Mesenteric fat pad (tissue), 1 donor: ENCODE measurements around the gene AGO3. TPM values are rescaled to one million over a fixed set of nuclear protein-coding genes. Genes with fewer than 3 reads are reported as not detected.
"Not testable (repeated sequence)": the region's sequence is repeated elsewhere in the genome, so short reads cannot be mapped to it uniquely, and the experiment has no call there.

Source experiments
- DNase-seq: peaks from one replicate; pipeline ENCODE4 v3.0.0-alpha.2; 2020; ENCODE audit warnings: low spot score
- total RNA-seq: library from RNA; stranded (reverse); fragmentation: NEBNext Ultra II Directional; extraction: Animal tissue kit (Norgen Biotek cat#: 25700); gene quantifications from one replicate; pipeline ENCODE4 v1.2.1, GENCODE V29; 2021
- donor health status: DM: yes; HTN: yes; CAD: no.

Gene AGO3
- total RNA-seq, 1 donor from 2014 or later = 45.7 TPM

- DNase-seq = no peak
Observed at GRCh38 chr1:35924838-35925237, 6.1 kb upstream of the AGO3 start.

DNA sequence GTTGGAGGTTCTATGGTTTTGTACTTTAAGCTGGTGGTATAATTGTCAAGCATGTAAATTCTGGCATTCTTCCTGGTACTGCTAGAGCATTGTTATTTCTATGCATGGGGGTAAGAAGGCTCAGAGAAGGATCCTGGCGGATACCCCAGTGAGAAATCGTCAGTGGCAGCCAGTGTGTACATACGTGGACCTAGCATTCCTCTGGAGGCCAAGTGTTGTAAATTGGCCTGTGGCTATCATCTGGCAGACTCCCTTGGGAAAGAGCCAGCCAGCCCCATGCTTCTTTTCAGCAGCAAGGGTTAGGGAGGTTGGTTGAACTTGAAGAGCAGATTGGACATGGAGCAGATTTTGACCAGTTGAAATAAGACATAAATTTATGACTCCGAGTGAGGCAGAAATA, 5.2 kb upstream of the AGO3 start:
- DNase-seq = no peak

- no peak for DNase-seq
Observed at GRCh38 chr1:35927472-35927871, 3.4 kb upstream of the AGO3 start.

GRCh38 chr1:35929730-35930592, 944 bp upstream of the AGO3 start:
- no peak for DNase-seq

GRCh38 chr1:35931446-35932157, 697 bp downstream of the AGO3 start:
- no peak for DNase-seq

- no peak for DNase-seq
Observed at GRCh38 chr1:35932158-35932636, 1.3 kb downstream of the AGO3 start.

DNA sequence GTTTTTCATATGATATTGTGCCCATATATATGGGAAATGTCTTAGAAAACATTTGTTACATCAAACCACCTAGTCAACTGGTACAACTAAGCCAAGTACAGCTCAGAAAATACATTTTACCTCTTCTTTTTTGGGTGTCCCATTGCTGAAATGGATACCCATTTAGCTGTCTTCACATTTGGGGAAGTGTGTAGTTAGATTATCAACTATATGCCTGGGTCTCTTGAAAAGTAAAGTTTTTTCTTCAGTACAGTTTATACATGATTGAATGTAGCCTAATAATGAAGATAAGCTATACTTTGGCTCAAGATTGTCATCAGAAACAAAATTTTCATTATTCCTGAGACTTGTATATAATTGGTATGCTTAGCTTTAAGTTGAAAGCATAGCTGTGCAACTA, 2.0 kb downstream of the AGO3 start:
- no peak for DNase-seq

- DNase-seq = no peak
Observed at GRCh38 chr1:35935442-35936388, 4.8 kb downstream of the AGO3 start.

DNA sequence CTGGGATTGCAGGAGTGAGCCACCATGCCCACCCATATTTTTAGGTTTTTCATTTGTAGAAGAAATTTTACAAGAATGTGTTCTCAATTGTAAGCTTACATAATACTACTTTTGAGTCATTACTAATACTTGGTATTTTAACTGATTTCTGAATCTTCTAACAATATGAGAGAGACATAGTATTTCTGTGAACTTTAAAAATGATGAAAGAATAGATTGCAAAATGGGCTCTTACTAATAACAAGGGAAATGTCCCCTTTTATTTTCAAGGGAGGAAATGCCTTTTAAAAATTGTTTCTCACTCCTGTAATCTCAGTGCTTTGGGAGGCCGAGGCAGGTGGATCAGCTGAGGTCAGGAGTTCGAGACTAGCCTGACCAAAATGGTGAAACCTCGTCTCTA, 5.9 kb downstream of the AGO3 start:
- DNase-seq = no peak

DNA sequence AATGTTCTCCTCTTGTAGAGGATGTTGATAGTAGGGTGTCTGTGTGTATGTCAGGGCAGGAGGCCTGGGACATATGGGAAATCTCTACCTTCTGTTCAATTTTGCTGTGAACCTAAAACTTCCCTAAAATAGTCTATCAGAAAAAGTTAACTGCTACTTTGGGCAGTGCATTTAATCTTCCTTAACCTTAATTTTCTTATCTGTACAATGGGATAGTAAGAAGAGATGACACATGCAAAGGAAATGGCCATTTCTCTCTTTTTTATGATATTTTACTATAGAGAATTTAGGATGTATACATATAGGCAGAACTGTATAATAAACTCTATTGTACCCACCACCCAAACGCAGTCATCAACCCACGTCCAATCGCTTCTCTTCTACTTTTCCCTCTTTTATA, 8.6 kb downstream of the AGO3 start:
- no peak for DNase-seq

GRCh38 chr1:35945327-35945726, 14.4 kb downstream of the AGO3 start:
- DNase-seq = no peak

- DNase-seq = no peak
Observed at GRCh38 chr1:35947547-35947946, 16.6 kb downstream of the AGO3 start.

DNA sequence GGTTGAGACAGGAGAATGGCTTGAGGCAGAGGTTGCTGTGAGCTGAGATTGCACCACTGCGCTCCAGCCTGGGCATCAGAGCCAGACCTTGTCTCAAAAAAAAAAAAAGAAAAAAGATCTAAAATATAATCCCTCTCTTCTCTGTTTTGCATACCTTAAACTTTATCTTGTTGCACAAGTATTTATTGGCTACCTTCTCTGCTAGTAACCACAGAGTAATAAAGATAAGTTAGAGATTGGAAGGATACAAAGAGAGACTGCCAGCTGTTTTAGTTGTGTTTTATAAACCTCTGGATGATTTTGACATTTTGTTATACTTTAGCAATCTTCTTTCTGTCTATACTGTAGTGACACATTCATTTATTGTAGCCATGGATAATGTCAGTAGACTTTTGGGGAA, 27.7 kb downstream of the AGO3 start:
- DNase-seq = no peak

DNA sequence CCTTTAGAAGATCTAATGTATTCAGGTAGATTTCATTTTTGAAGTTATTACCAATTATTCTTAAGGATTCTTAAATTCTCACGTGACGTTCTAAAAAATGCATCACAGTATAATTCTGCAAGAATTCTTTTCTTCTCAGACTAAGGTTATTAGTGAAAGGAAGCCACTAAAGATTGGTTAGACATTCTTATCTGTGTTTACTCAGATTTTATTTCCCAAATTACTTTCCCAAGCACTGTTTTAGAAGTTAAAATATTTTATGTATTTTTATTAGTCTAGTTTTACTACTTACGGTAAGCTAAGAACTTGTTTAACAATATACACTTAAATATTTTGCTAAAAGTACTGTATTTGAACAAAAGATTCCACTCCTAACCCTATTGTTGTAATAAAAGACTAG, 28.4 kb downstream of the AGO3 start:
- no peak for DNase-seq

DNA sequence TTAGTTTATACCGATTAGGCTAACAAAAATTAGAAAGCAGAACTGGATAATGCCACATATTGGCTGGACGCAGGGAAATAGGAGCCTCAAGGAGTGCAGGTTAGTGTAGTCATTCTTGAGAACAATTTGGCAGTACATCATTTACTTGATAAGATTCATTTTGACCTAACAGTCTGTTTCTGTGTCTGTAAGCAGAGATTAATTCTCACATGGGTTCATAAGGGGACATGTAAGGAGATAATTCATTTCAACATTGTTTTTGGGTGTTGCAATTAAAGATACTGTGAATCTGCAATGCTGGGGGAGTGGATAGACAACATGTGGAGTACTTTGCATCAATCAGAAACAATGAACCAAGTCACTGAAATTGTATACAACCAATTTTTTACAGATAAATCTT, 32.0 kb downstream of the AGO3 start:
- no peak for DNase-seq

DNA sequence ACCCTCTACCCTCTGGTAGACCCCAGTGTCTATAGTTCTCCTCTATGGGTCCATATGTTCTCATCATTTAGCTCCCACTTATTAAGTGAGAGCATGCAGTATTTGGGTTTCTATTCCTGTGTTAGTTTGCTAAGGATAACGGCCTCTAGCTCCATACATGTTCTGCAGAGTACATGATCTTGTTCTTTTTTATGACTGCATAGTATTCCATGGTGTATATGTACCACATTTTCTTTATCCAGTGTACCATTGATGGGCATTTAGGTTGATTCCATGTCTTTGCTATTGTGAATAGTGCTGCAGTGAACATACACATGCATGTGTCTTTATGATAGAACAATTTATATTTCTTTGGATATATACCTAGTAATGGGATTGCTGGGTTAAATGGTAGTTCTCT, 33.4 kb downstream of the AGO3 start:
- DNase-seq = not testable (repeated sequence)

- DNase-seq = no peak
Observed at GRCh38 chr1:35968396-35968795, 37.5 kb downstream of the AGO3 start.

DNA sequence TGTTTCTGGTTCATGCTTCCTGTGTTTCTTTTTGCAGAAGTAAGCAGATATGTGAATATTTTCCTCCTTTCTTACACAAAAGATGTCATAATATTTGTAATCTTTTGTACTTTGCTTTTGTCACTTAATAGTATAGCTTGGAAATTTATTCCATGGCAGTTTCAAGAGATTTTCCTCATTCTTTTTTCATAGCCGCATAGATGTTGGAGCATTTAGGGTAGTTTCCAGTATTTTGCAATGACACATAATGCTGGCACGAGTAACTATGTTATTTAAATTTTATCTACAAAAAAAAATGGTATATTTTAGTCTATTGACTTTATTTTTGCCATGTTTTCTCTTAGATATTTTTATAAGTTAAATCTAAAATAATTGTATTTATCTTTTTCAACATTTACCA, 40.7 kb downstream of the AGO3 start:
- DNase-seq = no peak

DNA sequence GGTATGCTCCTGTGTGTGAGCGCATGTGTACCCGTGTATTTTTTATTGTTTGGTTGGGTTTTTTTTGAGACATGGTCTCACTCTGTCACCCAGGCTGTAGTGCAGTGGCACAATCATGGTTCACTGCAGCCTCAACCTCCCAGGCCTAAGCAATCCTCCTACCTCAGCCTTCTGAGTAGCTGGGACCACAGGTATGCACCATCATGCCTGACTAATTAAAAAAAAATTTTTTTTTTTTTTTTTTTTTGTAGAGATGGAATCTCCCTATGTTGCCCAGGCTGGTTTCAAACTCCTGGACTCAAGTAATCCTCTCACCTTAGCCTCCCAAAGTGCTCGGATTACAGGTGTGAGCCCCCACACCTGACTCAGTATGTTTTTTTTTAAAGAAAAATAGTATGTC, 41.7 kb downstream of the AGO3 start:
- not testable (repeated sequence) for DNase-seq

- no peak for DNase-seq
Observed at GRCh38 chr1:35980090-35980489, 49.2 kb downstream of the AGO3 start.

- no peak for DNase-seq
Observed at GRCh38 chr1:35988237-35988636, 57.3 kb downstream of the AGO3 start.
